CD4-positive, alpha-beta T cell treated with Interleukin-15 for 1 hour (primary cell): ENCODE measurements around the gene TENM4.

Experiments
- DNase-seq: peaks from one replicate; pipeline ENCODE4 v3.0.0-alpha.2; 2020

The TENM4 gene

GRCh38 chr11:79417069-79417920 is 23.5 kb downstream of the TENM4 start:
- no peak for DNase-seq

GRCh38 chr11:79415912-79416311 is 24.9 kb downstream of the TENM4 start:
- no peak for DNase-seq

- no peak for DNase-seq
Measured at GRCh38 chr11:79415411-79415810, 25.4 kb downstream of the TENM4 start.

- no peak for DNase-seq
Measured at GRCh38 chr11:79414644-79415317, 26.0 kb downstream of the TENM4 start.

GRCh38 chr11:79414041-79414440 is 26.8 kb downstream of the TENM4 start:
- no peak for DNase-seq

GRCh38 chr11:79413268-79413667 is 27.6 kb downstream of the TENM4 start:
- DNase-seq, result no peak

GRCh38 chr11:79412761-79413160 is 28.1 kb downstream of the TENM4 start:
- DNase-seq, result no peak

GRCh38 chr11:79409330-79409729 is 31.5 kb downstream of the TENM4 start:
- no peak for DNase-seq

- no peak for DNase-seq
Measured at GRCh38 chr11:79406376-79406775, 34.5 kb downstream of the TENM4 start.

GRCh38 chr11:79404806-79405205 is 36.0 kb downstream of the TENM4 start:
- DNase-seq, result no peak

- no peak for DNase-seq
Measured at GRCh38 chr11:79404325-79404724, 36.5 kb downstream of the TENM4 start.

GRCh38 chr11:79403839-79404238 is 37.0 kb downstream of the TENM4 start:
- no peak for DNase-seq

GRCh38 chr11:79402912-79403311 is 37.9 kb downstream of the TENM4 start:
- no peak for DNase-seq

GRCh38 chr11:79400717-79401330 is 40.0 kb downstream of the TENM4 start:
- DNase-seq, result no peak

- no peak for DNase-seq
Measured at GRCh38 chr11:79400206-79400605, 40.6 kb downstream of the TENM4 start.

- DNase-seq, result no peak
Measured at GRCh38 chr11:79397252-79397651, 43.6 kb downstream of the TENM4 start.

GRCh38 chr11:79396674-79397073 is 44.2 kb downstream of the TENM4 start:
- DNase-seq, result no peak

GRCh38 chr11:79396001-79396400 is 44.8 kb downstream of the TENM4 start:
- DNase-seq, result no peak

- no peak for DNase-seq
Measured at GRCh38 chr11:79393362-79394043, 47.3 kb downstream of the TENM4 start.

- no peak for DNase-seq
Measured at GRCh38 chr11:79392161-79392560, 48.7 kb downstream of the TENM4 start.

- no peak for DNase-seq
Measured at GRCh38 chr11:79390923-79391322, 49.9 kb downstream of the TENM4 start.

- DNase-seq, result no peak
Measured at GRCh38 chr11:79390477-79390876, 50.4 kb downstream of the TENM4 start.

GRCh38 chr11:79388201-79388600 is 52.6 kb downstream of the TENM4 start:
- DNase-seq, result no peak
